Left renal pelvis (tissue), 4 donors: ENCODE results near the gene CALCB. TPM values are rescaled to one million over a fixed set of nuclear protein-coding genes. Genes with fewer than 3 reads are reported as not detected.
"Not testable (repeated sequence)": the region's sequence is repeated elsewhere in the genome, so short reads cannot be mapped to it uniquely, and the experiment has no call there.

Experiments
- DNase-seq, 4 donors: peaks; one replicate each; pipeline ENCODE4 v3.0.0-alpha.2; 2013; ENCODE audit warnings: low read depth in 4 of 4, low spot score in 3 of 4
- polyA plus RNA-seq, 4 donors: library from polyadenylated mRNA; unstranded; fragments of 120-200 nt; gene quantifications; one replicate each; pipeline ENCODE4 v1.2.1, GENCODE V29; 2013; ENCODE audit not compliant: insufficient read length in 4 of 4

The CALCB gene, protein sequence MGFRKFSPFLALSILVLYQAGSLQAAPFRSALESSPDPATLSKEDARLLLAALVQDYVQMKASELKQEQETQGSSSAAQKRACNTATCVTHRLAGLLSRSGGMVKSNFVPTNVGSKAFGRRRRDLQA
- 1 to 10 TPM in 3 of 4 donors, under 1 TPM in 1; 0.19 to 4.2 (median 2.8) TPM for polyA plus RNA-seq

DNA sequence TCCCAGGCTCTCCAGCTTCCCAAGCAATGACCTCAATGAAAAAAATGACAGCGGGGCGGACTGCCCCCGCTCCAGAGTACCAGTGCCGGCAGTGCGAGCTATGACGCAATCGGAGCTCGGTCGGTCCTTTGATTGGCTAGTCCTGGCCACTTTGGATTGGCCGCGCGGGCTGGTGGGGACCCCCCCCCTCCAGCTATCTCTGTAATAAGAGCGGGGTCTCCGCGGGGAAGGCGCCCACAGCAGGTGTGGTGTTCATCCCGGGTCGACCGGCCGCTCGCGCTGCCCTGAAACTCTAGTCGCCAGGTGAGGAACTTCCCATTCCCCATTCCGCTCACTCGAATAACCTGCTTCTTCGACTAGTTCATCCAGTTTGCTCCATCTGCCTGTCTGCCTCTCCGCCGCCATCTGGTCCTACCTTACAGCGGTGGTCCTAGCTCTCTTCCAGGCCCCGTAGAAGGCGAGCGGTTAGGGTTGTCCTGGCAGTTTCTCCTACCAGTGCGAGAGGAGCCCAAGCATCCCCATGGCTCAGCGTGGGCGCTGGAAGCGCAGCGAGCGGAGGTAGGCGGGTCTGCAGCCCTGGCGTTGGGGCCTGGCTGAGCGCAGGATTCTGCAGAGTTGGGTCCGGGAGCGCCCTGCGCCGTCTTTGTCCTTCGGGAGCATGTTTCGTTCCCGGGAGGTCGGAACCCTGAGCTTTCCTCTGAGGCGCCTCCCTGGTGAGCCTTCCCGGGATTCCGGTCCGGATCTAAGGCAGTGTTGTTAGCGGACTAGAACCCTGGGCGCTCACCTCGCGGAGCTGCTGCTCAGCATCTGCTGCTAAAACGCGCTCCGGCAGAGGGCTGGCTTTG lies at the start of gene CALCB:
Gene CALCB, plus strand, starts transcription at position 233 of the 845 bp plus-strand sequence. CDS start 1,126 bp downstream, outside the sequence.
- peak in 3 of 4 donors; percentile 5 to 41 (median 12) for DNase-seq

DNA sequence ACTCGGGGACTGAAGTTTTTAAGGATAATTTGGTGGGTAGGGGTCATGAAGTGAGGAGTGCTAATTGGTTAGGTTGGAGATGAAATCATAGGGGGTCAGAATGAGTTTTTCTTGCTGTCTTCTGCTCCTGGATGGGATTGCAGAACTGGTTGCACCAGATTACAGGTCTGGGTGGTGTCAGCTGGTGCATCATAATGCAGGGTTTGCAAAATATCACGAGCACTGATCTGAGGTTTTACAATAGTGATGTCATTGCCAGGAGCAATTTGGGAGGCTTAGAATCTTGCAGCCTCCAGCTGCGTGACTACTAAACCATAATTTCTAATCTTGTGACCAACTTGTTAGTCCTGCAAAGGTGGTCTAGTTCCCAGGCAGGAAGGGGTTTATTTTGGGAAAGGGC lies 46.4 kb upstream of the CALCB start:
- no peak for DNase-seq

DNA sequence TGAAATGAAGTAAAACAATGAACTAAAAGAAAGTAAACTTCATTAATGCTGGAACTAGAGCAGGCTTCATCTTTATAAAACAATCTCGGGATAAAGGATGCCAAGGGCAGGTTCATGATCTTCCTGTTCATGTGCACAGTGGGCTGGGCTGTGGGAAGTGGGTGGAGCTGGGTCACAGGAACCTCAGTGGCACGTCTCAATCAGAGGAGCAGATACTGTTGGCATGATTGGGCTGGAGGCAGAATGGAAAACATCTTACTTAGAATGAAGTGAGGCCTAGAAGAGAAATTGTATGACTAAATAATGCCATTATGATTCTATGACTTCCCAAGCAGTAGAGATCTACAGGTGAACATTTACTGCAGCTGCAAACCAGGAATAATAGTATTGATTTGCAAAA lies 45.4 kb upstream of the CALCB start:
- no peak for DNase-seq

DNA sequence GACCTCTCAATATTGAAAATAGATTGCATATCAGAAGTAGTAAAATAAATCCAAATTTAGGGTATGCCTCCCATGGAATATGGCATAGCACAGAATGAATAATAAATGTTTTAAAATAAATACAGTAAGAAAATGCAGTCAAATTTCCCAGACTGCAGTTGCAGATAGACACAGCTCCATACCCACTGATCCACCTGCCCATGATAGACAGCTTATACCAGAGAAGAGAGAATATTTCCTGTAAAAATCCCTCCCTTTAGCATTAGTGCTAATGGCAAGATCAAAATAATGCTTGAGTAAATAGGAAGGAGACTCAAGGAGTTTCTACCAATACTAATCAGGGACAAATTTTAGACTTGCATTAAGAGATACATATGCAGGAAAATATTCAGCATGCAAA lies 45.0 kb upstream of the CALCB start:
- no peak for DNase-seq

DNA sequence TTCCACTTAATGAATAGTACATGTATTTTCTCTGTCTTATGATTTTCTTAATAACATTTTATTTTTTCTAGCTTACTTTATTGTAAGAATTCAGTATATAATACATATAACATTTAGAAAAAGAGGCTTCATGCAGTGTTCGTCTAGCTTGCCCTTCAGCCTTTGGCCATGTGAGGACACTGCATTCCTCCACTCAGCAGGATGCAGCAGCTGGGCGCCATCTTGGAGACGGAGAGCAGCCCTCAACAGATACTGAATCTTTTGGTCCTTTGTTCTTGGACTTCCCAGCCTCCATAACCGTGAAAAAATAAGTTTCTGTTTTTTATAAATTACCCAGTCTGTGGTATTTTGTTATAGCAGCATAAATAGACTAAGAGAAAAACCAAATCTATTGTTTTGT lies 41.4 kb upstream of the CALCB start:
- not testable (repeated sequence) for DNase-seq

DNA sequence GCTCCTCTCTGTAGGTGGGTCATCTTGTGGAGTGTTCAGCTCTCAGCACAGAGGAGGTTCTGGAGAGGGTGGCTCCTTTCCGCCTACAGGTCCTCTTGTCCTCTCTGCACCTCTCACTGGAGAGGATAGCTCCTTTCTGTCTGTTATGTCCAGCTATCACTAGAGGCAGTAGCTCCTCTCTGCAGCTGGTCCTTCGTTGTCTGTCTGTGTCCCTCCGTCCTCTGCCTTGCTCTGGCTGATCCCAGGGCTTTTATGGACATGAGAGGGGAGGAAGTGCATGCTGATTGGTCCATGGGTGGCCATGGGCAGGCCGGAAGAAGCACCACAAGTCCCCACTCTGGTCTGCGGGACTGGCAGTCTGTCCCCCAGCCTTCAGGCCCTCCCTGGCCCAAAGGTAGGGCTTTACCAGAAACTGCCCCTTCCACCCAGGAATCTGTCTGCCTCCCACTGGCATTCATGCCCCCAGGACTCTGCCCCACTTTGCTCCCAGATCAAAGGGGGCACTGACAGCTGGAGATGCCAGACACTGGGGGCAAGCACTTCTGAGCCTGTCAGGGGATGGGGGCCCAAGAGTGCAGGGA lies 38.6 kb upstream of the CALCB start:
- DNase-seq = no peak

DNA sequence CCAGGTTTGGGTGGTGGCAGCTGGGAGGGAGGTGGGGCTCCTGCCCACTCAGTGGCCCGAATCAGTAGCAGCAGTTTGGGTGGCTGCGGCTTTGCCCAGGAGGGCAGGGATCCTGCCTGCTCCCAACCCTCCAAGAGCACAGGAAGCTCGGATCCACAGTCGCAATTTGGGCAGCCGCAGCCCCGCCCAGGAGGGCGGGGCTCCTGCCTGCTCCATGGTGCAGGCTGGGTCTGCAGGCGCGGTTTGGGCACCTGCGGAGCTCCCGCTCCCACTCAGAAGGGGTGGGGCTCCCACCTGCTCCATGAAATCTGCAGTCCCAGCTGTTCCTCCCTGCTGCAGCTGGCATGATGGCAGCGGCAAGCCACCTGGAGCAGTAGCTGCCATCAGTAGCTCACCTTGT lies 38.1 kb upstream of the CALCB start:
- DNase-seq = no peak

DNA sequence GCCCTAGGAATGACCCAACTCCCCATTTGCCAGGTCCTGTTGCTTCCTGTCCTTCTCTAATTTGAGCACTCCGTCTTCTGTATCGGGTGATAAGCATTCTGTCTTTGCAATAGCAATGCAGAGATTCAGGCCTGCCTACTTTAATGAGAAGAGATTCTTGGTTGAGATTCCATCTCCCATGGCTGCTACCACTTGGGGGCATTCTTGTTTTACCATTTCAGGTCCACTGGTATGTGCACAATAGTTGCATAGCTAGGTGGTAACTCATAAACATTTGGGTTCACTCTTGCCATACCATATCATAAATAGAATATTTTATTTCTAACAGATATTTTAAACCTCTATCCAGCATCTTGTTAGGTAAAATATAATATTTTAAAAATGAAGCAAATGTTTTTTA lies 34.4 kb upstream of the CALCB start:
- DNase-seq = no peak

DNA sequence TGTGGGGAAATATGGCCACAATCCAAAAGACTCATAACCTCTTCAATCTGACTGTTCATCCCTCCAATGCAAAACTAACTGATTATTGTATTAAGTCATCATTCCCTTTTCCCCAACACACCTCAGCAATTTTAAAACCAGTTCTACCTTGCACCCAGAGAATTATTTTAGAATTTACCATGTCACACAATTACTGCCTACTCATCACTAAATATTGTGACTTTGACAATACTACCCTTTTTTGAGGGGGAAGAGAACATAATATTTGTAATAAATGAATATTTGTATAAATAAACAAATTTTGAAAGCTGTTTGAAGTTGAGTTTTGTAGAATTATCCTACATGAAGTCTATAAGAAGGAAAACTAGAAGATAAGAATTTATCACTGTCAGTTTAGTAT lies 28.2 kb upstream of the CALCB start:
- no peak for DNase-seq

DNA sequence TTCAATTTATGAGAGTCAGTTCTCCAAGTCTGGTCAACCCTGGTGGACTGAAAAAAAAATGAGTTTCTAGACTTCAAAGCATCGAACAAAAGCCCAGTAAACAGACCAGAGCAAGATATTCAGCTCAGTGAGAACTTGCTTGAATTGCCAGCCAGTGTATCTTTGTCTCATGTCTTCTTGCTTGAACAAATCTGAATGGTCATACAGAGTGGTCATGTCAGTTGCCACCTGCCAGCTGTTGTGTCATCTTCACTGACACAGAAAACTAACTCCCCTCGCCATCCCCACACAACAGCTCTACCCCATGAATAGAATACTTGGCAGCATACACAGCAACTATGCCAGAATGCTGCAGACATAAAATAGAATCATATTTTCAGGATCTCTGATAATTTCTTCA lies 27.5 kb upstream of the CALCB start:
- no peak for DNase-seq

DNA sequence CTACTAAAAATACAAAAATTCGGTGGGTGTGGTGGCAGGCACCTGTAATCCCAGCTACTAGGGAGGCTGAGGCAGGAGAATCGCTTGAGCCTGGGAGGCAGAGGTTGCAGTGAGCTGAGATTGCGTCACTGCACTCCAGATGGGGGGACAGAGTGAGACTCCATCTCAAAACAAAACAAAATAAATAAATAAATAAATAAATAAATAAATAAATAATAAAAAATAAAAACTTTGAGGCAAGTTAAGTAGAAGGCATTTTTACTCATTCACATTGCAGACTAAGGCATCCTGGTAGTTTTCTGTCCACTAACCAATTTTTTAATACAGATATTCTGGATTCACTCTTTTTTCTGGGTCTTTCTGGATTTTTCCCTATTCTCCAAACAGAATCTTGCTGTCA lies 26.7 kb upstream of the CALCB start:
- DNase-seq = not testable (repeated sequence)

DNA sequence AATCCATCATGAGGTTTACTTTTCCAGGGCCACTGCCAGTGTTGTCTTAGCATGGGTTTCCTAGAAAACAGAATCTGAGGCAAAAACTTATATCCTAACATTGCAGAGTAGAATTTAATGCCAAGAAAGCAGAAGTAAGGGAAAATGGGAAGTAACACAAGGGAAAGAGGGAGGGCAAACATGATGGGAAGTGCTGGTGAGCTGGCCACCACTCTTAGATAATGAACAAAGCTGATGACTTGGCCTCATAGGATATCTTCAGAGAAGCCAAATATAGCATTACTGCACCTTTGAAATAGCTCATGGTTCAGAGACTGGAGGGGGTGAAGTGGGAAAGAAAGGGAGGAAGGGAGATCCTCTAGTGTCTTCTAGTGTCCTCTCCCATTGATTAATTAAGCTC lies 24.8 kb upstream of the CALCB start:
- no peak for DNase-seq

DNA sequence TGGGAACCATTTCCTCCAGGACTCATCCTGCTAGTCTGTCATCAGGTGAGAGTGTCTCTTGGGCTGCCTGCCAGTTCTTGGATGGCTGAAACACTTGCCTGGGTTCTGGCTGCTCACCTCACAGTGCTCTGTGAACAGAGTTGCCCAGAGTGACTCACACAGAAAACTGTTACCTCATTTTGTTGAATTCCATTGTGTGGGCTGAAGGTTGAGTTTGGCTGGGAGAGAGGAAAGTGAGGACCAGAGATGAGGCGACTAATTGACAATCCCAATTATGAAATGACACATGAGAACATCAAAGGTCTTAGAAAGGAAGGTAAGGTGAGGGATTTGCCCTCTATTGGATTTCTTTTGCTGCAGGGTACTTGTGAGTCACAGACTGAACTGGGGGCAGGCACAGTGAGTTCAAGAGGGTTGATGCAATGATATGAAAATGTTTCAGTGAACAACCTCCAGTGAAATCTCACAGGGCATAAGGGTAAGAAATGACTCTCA lies 20.2 kb upstream of the CALCB start:
- no peak for DNase-seq

DNA sequence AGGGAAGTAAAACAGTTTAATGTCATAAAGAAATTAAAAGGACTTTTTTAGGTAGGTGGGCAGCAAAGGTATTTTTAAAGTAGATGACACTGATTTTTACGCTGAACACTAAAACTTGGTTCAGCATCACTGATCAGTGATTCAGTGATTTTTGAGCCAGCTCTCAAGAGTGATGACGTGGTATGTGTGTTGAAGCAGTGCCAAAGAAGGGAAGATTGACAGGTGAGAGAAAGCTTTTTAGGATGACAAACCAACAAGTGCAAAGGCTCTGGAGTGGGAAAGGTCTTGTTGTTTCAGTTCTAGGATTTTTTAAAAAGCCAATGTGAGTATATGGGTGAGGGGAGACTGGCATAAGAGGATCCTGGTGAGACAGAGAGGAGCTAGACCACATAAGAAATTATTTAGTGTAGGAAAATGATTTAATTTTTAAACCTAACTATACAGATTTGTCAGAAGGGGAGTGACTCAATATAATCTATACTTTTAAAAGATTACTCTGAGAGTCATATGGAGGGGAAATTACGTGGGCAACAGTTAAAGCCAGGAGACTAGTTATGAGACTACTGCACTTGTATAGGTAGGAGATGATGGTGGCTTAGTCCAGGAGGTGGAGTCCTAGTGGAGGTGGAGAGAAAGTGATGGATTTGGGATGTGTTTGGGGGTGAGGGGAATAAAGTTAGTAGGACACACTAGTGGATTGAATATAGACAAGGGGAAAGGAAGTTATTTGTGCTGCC lies 17.6 kb upstream of the CALCB start:
- no peak for DNase-seq

DNA sequence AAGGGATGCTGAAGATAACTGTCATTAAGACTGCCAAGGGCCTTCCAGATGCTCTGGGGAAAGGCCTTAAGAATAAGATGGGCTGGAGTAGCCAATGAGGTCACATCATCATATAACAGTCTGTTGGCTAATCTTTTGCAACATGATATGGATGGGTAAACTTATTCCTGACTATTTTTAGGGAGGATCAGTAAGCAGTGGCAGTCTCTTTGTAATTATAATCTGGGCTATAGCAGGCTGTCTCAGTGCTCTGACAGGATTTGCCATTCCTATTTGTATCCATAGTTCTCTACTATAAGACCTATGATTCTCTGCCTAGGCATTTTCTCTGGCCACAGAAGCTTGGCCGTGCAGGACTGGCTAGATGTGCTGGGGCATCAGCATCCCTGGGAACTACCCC lies 16.1 kb upstream of the CALCB start:
- no peak for DNase-seq

DNA sequence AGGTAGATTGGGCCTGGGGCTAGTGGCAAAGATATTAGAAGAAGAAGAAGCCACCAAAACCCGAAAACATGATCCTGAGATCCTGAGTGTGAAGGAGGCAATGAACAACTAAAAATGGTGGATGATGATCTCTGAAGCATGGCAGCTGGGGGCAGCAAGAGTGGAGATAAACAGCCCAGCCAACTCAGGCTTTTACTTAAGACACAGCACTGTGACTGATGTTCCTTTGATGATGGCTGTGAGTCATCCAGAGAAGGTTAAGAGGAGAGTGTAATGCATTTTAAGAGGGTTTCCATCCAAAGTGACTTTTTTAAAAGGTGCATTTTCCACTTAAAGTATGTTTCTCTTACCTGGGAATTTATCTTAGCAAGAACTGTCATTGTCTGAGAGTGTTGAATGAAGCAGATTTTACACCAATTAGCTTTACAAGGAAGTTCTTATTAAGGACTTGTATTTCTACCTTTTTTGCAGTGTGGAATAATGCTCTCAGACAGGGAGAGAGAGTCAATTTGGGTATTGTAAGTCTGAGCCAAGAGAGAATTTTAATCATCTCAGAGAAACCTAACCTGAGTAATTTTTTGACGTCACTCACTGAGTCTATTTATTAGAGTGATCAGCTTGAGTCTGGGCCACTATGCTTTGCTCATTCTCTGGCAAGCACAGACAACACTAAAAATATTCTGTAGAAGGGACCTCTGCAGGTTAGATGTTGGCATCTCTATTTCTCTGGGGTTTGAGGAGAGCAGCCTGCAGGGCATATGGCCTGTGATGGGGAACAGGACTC lies 14.1 kb upstream of the CALCB start:
- no peak for DNase-seq

DNA sequence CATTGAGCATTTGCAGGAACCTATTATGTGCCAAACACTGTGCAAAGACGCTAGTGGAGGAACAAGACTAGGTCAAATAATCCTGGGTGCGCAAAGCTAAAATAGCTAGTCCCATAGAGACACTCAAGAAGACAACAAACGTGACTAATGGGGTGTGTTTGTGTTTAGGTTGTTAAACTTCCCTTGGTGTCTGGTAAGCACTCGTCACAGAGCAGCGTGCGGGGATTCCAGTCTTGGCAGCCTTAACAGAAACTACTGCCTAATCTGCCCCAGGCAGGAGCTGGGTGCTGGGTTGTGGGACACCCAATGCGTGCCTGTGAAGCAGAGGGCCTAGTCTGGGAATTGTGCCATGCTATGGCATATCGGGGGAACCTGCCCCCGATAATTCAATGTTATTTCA lies 10.8 kb upstream of the CALCB start:
- DNase-seq = no peak

DNA sequence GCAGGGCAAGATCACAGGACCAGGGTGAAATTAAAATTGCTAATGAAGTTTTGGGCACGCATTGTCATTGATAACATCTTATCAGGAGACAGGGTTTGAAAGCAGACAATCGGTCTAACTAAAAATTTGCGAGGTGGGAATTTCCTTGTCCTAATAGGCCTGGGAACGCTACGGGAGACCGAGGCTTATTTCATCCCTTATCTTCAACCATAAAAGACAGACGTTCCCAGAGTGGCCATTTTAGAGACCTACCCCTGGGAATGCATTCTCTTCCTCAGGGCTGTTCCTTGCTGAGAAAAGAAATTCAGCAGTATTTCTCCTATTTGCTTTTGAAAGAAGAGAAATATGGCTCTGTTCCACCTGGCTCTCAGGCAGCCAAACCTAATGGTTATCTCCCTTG lies 3.6 kb upstream of the CALCB start:
- not testable (repeated sequence) for DNase-seq

DNA sequence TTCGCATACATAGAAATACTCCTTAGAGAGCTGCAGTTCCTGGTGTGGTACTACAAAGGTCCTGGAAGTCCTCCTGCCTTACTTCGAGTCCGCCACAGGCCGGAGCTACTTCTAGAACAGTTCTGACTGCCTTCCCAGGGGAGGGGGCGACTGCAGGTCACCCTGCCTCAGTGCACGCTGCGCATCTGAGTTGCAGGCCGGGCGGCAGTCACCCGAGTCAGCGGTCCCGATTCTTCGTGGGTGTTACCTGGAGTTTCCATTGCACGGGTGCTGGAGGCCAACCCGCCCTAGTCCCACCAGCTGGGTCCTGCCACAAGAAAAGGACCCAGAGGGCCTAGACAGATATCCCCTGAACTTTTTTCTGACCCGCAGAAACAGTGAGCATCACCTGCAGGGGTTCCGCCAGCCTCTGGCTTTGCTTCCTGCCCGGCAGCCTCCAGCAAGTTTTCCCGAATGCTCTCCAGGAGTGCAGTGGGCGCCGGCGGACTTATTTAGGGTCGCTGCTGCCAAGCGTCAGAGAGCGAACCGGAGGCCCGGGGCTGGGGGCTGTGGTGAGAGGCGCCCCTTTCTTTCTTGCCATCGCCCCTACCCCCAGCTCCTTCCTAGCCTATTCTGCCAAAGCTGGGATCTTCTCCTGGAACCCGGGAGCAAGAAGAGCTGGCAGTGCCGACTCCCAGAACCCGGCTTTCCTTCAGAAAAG lies 1.7 kb upstream of the CALCB start:
- no peak for DNase-seq
